Ectodermal cell (in vitro differentiated cells): ENCODE measurements around the gene MAPT.

Experiments
- H3K27ac ChIP-seq: 2 replicates; pipeline ENCODE4 v1.7.0; 2013; ENCODE audit warnings: mild to moderate bottlenecking, low read depth, low read length; ENCODE audit not compliant: insufficient read depth, poor library complexity, severe bottlenecking
- H3K27me3 ChIP-seq: 2 replicates; pipeline ENCODE4 v1.7.0; 2013; ENCODE audit warnings: mild to moderate bottlenecking, low read length; ENCODE audit not compliant: insufficient read depth, control insufficient read depth, poor library complexity, severe bottlenecking
- H3K36me3 ChIP-seq: one replicate; pipeline ENCODE4 v1.7.0; 2013; ENCODE audit warnings: low read length; ENCODE audit not compliant: control insufficient read depth, insufficient read depth
- H3K4me1 ChIP-seq: one replicate; pipeline ENCODE4 v1.7.0; 2013; ENCODE audit warnings: low read length; ENCODE audit not compliant: control insufficient read depth, insufficient read depth
- H3K4me3 ChIP-seq: 2 replicates; pipeline ENCODE4 v1.7.0; 2013; ENCODE audit warnings: low read depth, low read length, control low read depth; ENCODE audit not compliant: insufficient read depth
- H3K9me3 ChIP-seq: 2 replicates; pipeline ENCODE4 v1.7.0; 2013; ENCODE audit warnings: mild to moderate bottlenecking, low read length, moderate library complexity; ENCODE audit not compliant: control insufficient read depth
- WGBS, 2 experiments: methylation state at CpG; one replicate each; pipeline ENCODE4 v1.1.7; 2013; ENCODE audit warnings: missing lambda C conversion rate in 2 of 2; 5-methylcytosine and 5-hydroxymethylcytosine counted together

The MAPT gene

DNA sequence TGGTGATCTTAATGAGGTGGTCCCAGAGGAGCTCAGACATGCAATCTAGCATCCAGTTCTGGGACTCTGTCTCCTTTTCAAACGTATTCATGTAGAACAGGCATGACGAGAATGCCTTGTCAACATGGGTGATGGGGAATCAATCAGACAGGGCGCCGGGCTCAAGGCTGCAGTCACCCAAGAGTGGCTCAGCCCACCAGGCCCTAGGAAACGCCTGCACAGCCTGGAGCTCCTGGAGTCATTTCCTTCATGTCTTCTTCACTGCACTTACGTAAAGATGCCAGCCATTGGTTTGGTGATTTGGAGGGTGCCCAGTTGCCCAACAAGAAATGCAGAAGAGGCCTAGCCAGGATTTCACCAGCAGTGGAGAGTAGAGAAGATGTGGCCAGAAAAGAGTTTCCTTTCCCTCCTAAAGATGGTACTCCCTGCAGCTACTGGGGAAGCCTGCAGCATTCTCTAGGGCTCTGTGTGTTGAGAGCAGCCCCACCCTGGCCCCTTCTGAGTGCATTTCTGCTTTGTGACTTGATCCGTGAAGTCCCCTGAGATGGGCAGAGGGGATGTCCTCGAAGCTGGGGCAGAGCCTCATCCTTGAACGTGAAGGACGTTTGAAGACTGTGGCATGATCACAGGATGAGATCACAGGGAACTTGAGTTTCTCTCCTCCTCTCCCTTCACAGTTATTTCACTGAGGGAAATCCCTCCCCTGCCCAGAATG is 80.7 kb downstream of the MAPT start:
- Histone ChIP-seq H3K9me3 (no peaks in the 10 kb centered on the region), H3K27me3 (no peaks in the 10 kb centered on the region), H3K27ac (no peak overlapping the region), H3K4me1 (no peaks in the 10 kb centered on the region), H3K4me3 (no peak overlapping the region), H3K36me3 (no peaks in the 10 kb centered on the region)
- WGBS, 2 experiments, result 89 to 91% methylated on average over 10 of the region's 10 CpGs

DNA sequence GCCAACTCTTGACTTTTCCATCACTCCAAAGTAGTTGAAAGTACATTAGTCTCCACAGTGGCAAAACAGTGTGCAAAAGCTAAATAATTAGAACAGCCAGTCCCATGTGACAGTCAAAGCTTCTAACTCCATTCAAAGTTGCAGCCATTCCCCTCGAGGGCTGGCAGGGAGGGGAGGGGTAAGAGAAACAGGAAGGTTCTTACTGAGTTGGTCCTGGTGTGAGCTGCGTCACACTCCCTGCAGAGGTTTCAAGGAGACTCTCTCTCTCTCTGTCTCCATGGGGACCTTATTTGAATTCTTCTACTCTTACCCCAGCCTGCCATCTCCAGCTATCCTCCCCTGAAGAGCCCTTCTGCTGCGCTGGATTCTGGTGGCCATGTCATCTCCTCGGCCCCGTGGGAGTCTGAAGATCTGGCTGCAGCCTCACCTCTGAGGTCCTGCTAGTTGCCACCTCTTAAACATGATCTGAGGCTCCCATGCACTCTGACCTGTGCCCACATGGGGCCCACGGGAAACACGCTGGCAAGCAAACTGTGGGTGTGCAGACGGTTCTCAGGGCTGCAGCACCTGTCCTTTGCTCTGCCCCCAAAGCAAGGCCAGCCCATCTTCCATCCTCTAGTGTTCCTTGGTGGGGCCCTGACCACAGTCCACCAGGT is 81.4 kb downstream of the MAPT start:
- Histone ChIP-seq H3K4me1 (no peaks in the 10 kb centered on the region), H3K4me3 (no peak overlapping the region), H3K36me3 (no peaks in the 10 kb centered on the region), H3K27ac (no peak overlapping the region), H3K27me3 (no peaks in the 10 kb centered on the region), H3K9me3 (no peaks in the 10 kb centered on the region)
- 86 to 91% methylated on average over 8 of the region's 8 CpGs for WGBS, 2 experiments

DNA sequence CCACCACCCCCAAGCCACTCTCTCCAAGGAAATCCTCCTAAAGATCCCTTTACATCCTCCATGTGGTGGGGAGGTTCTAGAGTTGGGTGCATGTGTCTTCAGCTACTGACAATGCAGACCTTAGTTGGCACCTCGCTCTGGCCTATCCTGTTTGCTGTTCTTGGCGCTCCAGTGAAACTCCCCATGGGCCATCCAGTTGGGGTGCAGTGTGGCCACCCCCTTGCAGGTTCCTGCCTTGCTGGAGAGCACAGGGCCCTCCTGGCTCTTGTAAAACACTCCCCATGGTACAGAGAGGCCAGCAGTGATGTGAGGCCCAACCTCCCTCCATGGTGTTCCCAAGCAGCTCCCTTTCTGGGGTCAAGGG is 82.0 kb downstream of the MAPT start:
- no peaks in the 10 kb centered on the region for H3K4me1 ChIP-seq
- no peaks in the 10 kb centered on the region for H3K27me3 ChIP-seq
- H3K4me3 ChIP-seq, result no peak overlapping the region
- H3K9me3 ChIP-seq, result no peaks in the 10 kb centered on the region
- H3K27ac ChIP-seq, result no peak overlapping the region
- H3K36me3 ChIP-seq, result no peaks in the 10 kb centered on the region
- WGBS, 2 experiments, result 92 to 93% methylated on average over 2 of the region's 2 CpGs

DNA sequence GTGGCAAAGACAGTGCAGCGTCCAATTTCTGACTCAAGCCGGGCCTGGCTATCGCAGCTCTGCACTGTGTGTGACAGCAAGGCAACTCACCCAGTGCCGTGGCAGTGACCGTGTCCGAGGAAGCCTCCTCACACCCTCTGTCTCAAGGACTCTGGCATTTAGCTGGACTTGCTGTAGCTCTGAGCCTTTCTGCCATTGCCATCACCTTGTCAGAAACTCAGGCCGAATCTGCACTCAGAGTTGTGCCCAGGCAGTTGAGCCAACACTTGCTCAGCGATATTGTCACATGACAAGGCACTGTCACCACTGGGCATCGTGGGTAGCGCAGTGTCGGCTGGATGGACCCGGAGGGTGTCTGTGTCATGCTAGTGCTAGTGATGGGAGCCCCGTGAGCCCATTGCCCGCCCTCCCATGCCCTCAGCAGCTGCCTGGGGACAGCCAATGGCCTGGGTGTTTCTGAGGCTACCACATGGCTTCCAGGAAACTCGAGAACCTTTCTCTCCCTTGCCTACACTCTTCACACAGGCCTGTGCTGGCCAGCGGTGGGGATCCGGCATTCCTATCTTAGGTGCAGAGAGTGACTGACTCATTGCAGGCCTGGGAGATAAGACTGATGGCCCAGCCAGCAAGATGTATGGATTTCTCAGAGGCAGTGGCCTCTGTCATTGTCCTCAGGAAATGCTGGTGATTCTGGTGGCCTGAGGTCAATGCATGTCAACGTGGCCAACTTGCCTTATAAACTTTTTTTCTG is 82.6 kb downstream of the MAPT start:
- H3K4me1 ChIP-seq, result no peaks in the 10 kb centered on the region
- no peaks in the 10 kb centered on the region for H3K27me3 ChIP-seq
- WGBS, 2 experiments, result 91 to 94% methylated on average over 18 of the region's 18 CpGs
- H3K27ac ChIP-seq, result no peak overlapping the region
- no peaks in the 10 kb centered on the region for H3K36me3 ChIP-seq
- no peak overlapping the region for H3K4me3 ChIP-seq
- H3K9me3 ChIP-seq, result no peaks in the 10 kb centered on the region

DNA sequence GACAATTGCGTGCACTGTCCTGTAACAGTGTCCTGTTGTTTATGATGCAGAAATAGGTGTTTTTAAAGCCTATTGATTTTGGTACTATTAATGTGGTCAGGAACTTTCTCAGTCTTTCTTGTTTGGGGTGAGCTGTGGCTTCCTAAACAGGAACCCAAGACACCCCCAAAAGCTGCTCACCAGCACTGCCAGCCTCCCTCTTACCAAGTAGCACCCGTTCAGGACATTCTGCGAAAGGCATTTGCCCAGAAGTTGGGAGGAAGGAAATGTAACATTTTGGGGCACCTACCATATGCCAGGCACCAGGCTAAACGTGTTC is 83.1 kb downstream of the MAPT start:
- no peaks in the 10 kb centered on the region for H3K4me1 ChIP-seq
- H3K36me3 ChIP-seq, result no peaks in the 10 kb centered on the region
- no peak overlapping the region for H3K4me3 ChIP-seq
- H3K27ac ChIP-seq, result no peak overlapping the region
- WGBS, 2 experiments, result 93 to 95% methylated on average over 3 to 4 of the region's 4 CpGs
- H3K9me3 ChIP-seq, result no peaks in the 10 kb centered on the region
- no peaks in the 10 kb centered on the region for H3K27me3 ChIP-seq

DNA sequence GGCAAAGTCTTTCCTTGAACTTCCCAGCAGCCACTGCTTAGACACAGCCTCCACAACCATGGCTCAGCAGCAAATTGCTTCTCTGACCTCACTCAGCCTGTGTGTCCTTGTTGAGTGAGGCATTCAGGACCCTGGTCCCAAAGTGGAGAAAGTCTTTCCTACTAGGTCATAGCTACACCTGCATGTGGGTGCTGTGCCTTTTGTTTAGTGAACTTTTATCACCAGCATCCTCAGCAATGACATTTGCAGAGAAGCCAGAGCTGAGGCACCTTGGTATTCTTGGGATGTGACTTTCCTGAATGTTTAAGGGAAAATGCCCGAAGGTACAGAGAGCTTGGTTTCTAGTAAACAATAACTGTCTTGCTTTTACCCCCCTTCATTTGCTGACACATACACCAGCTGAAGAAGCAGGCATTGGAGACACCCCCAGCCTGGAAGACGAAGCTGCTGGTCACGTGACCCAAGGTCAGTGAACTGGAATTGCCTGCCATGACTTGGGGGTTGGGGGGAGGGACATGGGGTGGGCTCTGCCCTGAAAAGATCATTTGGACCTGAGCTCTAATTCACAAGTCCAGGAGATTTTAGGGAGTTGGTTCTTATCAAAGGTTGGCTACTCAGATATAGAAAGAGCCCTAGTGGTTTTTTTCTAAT is 83.7 kb downstream of the MAPT start:
- no peak overlapping the region for H3K4me3 ChIP-seq
- H3K4me1 ChIP-seq, result no peaks in the 10 kb centered on the region
- WGBS, 2 experiments, result 87 to 90% methylated on average over 3 of the region's 3 CpGs
- H3K27ac ChIP-seq, result no peak overlapping the region
- no peaks in the 10 kb centered on the region for H3K27me3 ChIP-seq
- no peaks in the 10 kb centered on the region for H3K9me3 ChIP-seq
- no peaks in the 10 kb centered on the region for H3K36me3 ChIP-seq

DNA sequence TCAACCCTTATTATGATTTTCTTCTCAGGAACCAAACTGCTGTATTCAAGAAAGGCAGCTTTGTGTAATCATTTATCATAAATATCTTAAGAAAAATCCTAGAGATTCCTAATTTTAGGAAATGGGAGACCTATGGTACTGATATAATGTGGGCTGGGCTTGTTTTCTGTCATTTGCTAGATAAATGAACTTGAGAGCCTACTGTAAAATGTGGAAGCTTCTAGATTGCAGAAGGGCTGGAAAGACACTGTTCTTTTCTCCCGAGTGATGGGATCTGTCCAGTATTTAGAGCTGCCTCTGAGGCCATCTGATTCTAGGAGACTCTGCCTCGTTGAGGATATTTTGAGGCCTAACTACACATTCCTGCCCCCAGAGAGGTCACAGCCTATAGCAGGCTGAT is 84.8 kb downstream of the MAPT start:
- no peaks in the 10 kb centered on the region for H3K9me3 ChIP-seq
- H3K27me3 ChIP-seq, result no peaks in the 10 kb centered on the region
- no peaks in the 10 kb centered on the region for H3K36me3 ChIP-seq
- H3K27ac ChIP-seq, result no peak overlapping the region
- peaks cover 9% of the 10 kb centered on the region for H3K4me1 ChIP-seq
- 90 to 91% methylated on average over 2 of the region's 2 CpGs for WGBS, 2 experiments
- H3K4me3 ChIP-seq, result no peak overlapping the region

DNA sequence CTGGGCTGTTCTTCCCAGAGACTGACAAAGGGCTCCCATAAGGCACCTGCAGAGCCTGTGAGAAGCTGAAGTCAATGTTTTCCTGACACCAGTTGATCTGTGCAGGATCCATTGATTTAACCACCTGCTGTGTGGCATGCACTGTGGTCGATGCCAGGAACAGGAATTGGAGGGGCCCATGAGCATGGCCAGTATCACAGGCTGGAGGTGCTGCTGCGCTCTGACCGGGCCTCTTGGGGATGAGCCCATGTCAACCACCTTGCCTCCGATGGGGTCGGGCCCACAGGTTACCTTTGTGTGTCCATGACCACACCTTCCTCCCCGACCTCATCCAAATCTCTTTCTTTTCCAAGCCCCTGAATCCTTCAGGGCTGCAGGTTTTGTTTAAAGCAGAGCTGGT is 86.5 kb downstream of the MAPT start:
- WGBS, 2 experiments, result 90 to 92% methylated on average over 6 of the region's 6 CpGs
- H3K36me3 ChIP-seq, result no peaks in the 10 kb centered on the region
- peaks cover 10% of the 10 kb centered on the region for H3K4me1 ChIP-seq
- no peaks in the 10 kb centered on the region for H3K27me3 ChIP-seq
- H3K4me3 ChIP-seq, result no peak overlapping the region
- no peaks in the 10 kb centered on the region for H3K9me3 ChIP-seq
- no peak overlapping the region for H3K27ac ChIP-seq

DNA sequence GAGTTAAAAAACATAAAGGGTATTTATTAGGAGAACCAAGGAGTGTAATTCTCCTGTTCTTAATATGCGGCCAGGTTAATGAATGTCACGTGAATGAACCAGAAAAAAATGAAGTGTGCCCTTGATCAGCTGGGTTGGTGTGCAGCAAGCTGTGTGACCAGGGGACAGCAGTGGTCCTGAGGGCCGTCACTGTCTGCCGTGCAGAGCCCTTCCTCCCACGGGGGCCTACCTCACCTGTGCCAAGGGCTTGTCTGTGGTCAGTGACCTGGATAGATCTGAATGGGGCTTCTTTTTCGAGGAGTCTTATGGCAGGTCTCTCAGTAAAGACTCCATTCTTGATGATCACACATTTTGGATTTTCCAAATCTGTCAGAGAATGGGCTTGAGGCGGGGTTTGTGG is 87.0 kb downstream of the MAPT start:
- H3K4me1 ChIP-seq, result peaks cover 10% of the 10 kb centered on the region
- H3K27ac ChIP-seq, result no peak overlapping the region
- no peaks in the 10 kb centered on the region for H3K27me3 ChIP-seq
- H3K4me3 ChIP-seq, result no peak overlapping the region
- WGBS, 2 experiments, result 94 to 96% methylated on average over 7 of the region's 7 CpGs
- no peaks in the 10 kb centered on the region for H3K36me3 ChIP-seq
- H3K9me3 ChIP-seq, result no peaks in the 10 kb centered on the region
